GM18870 (cell line): ENCODE measurements around the gene SYNE4.
"Not testable (repeated sequence)": the region's sequence is repeated elsewhere in the genome, so short reads cannot be mapped to it uniquely, and the experiment has no call there.

Experiments
- ATAC-seq: cut with Tn5 transposase; IDR thresholded peaks from one replicate; pipeline ENCODE4 v1.9.1; 2021; ENCODE audit warnings: moderate library complexity; ENCODE audit not compliant: unreplicated experiment

The SYNE4 gene

GRCh38 chr19:35957411-35957810, 51.2 kb downstream of the SYNE4 start:
- not testable (repeated sequence) for ATAC-seq

GRCh38 chr19:35955881-35956634, 52.6 kb downstream of the SYNE4 start:
- no peak for ATAC-seq
